ENCODE data around the gene TMEM167B. TPM values are rescaled to one million over a fixed set of nuclear protein-coding genes. Genes with fewer than 3 reads are reported as not detected.

The TMEM167B gene
- polyA plus RNA-seq, 1 of the 3 experiments (the other 2 are of a cell fraction) = 12.7 TPM

GRCh38 chr1:109061183-109061582 lies 29.4 kb upstream of the TMEM167B start:
- H3K36me3 ChIP-seq (replicated peaks in 1 of 2; ENCODE audit: control insufficient read depth in 1 of 2, insufficient read depth in 2 of 2, low read length in 1 of 2) = peaks cover 15 to 38% of the 10 kb centered on the region in 2 experiments
- no peaks in the 10 kb centered on the region for H3K27me3 ChIP-seq (ENCODE audit: insufficient read depth)
- DNase-seq = no peak
- WGBS (ENCODE audit: low lambda C conversion rate) = 91% methylated on average over 4 of the region's 4 CpGs
- H3K9me3 ChIP-seq = no peaks in the 10 kb centered on the region
- no peaks in the 10 kb centered on the region for H3K4me1 ChIP-seq (ENCODE audit: control insufficient read depth in 1 of 2, insufficient read depth in 2 of 2, low read depth in 1 of 2, low read length in 1 of 2)
- H3K9ac ChIP-seq = no peak overlapping the region
- peaks cover 24% of the 10 kb centered on the region; the same call in 1 of the 2 replicates for H3K79me2 ChIP-seq (ENCODE audit: insufficient read depth)
- no peak overlapping the region for H3K4me2 ChIP-seq
- TF ChIP-seq MXI1 (IDR thresholded peaks at IDR 0.05; ENCODE audit: low read depth, low read length) (no peak), FOSL2 (IDR thresholded peaks at IDR 0.05; ENCODE audit: borderline replicate concordance, low read depth) (no peak), YY1 (IDR thresholded peaks at IDR 0.05; ENCODE audit: low read depth) (no peak), MAX (IDR thresholded peaks at IDR 0.05; ENCODE audit: low read depth) (no peak), EP300 (IDR thresholded peaks at IDR 0.05; ENCODE audit: borderline replicate concordance in 1 of 2, low read depth in 1 of 2, low read length in 1 of 2) (no peak)
- peaks cover 13% of the 10 kb centered on the region for H3F3A ChIP-seq (replicated peaks; ENCODE audit: insufficient read depth)
- H3K4me3 ChIP-seq (ENCODE audit: low read depth in 2 of 2, low read length in 1 of 2) = no peak overlapping the region
- no peak overlapping the region for H3K27ac ChIP-seq (ENCODE audit: low read depth in 2 of 2, low read length in 1 of 2)
- no peaks in the 10 kb centered on the region for H3K9me2 ChIP-seq
- ChIA-PET POLR2A (interaction anchor here (0.6 to 2.1 kb wide), 4 partner anchors 14 to 74 kb away, joined by 3 to 7 read pairs (median 4); partner anchors contain the start of gene TAF13), CTCF (interaction anchor here (1.3 kb wide), 1 partner anchor 52 kb away, joined by 3 read pairs; a partner anchor contains a TSS)
- peaks cover 5% of the 10 kb centered on the region; the same call in 1 of the 2 replicates for H4K20me1 ChIP-seq (ENCODE audit: insufficient read depth)
- H2AFZ ChIP-seq (ENCODE audit: low read depth) = no peak overlapping the region

GRCh38 chr1:109065137-109065536 lies 25.4 kb upstream of the TMEM167B start:
- Histone ChIP-seq H3K9ac (no peak overlapping the region), H3K9me3 (no peaks in the 10 kb centered on the region), H3K9me2 (no peaks in the 10 kb centered on the region), H4K20me1 (ENCODE audit: insufficient read depth) (peaks cover 31% of the 10 kb centered on the region), H3K36me3 (replicated peaks in 1 of 2; ENCODE audit: control insufficient read depth in 1 of 2, insufficient read depth in 2 of 2, low read length in 1 of 2) (peaks cover 25 to 70% of the 10 kb centered on the region in 2 experiments), H2AFZ (ENCODE audit: low read depth) (no peak overlapping the region), H3K4me3 (ENCODE audit: low read depth in 2 of 2, low read length in 1 of 2) (no peak overlapping the region), H3K4me2 (no peak overlapping the region), H3K4me1 (ENCODE audit: control insufficient read depth in 1 of 2, insufficient read depth in 2 of 2, low read depth in 1 of 2, low read length in 1 of 2) (no peaks in the 10 kb centered on the region), H3K27ac (ENCODE audit: low read depth in 2 of 2, low read length in 1 of 2) (no peak overlapping the region), H3K79me2 (ENCODE audit: insufficient read depth) (peaks cover 63% of the 10 kb centered on the region), H3K27me3 (ENCODE audit: insufficient read depth) (no peaks in the 10 kb centered on the region), H3F3A (replicated peaks; ENCODE audit: insufficient read depth) (peaks cover 13% of the 10 kb centered on the region)
- ChIA-PET CTCF (no interaction called here), POLR2A (interaction anchor here (1.4 kb wide), 1 partner anchor 11 kb away, joined by 5 read pairs; the partner anchor contains the start of gene TAF13)
- WGBS (ENCODE audit: low lambda C conversion rate) = 94% methylated on average over 2 of the region's 3 CpGs
- TF ChIP-seq USF1 (IDR thresholded peaks at IDR 0.05; ENCODE audit: borderline replicate concordance, low read depth) (no peak), GABPA (IDR thresholded peaks at IDR 0.05; ENCODE audit: low read depth) (no peak), IRF3 (IDR thresholded peaks at IDR 0.05; ENCODE audit: low read depth, low read length) (no peak), RFX5 (IDR thresholded peaks at IDR 0.05; ENCODE audit: low read length) (no peak), EP300 (IDR thresholded peaks at IDR 0.05; ENCODE audit: borderline replicate concordance in 1 of 2, low read depth in 1 of 2, low read length in 1 of 2) (no peak), USF2 (IDR thresholded peaks at IDR 0.05; ENCODE audit: borderline replicate concordance, low read depth, low read length) (no peak), FOSL2 (IDR thresholded peaks at IDR 0.05; ENCODE audit: borderline replicate concordance, low read depth) (no peak)
- no peak for DNase-seq

All from SK-N-SH (cell line).